HUDEP-2 (cell line): Measurements from ENCODE around the gene CARD11.
"Not testable (repeated sequence)": the region's sequence is repeated elsewhere in the genome, so short reads cannot be mapped to it uniquely, and the experiment has no call there.

Experiments used
- DNase-seq, 76 experiments: peaks; one replicate each; lab custom pipeline; 2025; ENCODE audit not compliant: unreplicated experiment in 76 of 76; lab: John Stamatoyannopoulos, UW

The CARD11 gene

DNA sequence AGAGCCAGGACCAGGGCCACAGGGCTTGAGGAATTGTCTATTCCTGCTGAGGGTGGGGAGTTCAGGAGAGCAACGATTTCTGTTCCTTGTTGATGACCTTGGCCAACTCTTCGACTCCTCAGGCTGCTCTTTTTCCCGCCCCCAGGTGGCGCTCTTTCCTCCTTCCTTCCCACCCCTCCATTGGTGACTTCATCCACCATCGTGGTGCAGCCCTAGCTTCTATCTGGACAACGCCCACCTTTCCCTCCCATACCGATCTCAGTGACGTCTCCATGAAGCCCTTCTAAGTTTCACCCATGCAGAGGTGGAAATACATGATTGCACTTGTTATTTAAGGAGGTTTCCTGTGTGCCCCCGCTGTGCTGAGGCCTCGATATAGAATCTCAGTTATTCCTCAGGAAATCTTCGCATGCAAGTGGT lies 22.1 kb upstream of the CARD11 start:
- DNase-seq = peak in 35 of 76 experiments; percentile 1 to 52 (median 13)

DNA sequence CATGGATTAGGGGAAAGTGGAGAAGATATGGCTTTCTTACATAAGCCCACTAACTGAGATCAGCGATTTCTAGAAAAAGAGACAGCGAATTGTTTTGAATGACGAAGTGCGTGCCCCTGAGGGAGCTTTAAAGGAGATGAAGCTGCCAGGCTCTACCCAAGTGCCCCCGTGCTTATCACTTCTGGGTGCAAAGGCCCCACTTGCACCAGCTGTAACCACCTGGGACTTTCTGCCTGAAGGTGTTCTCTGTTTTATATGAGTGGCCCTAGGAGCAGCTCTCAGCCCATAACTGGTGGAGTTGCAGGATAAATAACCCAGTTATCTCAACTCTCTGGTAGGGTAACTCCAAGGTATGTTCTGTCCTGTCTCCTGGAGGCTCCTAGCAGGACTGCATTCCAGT lies 20.4 kb upstream of the CARD11 start:
- DNase-seq = no peak

- no peak for DNase-seq
Measured at GRCh38 chr7:3063016-3063753, 19.5 kb upstream of the CARD11 start.

- DNase-seq = no peak
Measured at GRCh38 chr7:3057066-3057420, 13.4 kb upstream of the CARD11 start.

DNA sequence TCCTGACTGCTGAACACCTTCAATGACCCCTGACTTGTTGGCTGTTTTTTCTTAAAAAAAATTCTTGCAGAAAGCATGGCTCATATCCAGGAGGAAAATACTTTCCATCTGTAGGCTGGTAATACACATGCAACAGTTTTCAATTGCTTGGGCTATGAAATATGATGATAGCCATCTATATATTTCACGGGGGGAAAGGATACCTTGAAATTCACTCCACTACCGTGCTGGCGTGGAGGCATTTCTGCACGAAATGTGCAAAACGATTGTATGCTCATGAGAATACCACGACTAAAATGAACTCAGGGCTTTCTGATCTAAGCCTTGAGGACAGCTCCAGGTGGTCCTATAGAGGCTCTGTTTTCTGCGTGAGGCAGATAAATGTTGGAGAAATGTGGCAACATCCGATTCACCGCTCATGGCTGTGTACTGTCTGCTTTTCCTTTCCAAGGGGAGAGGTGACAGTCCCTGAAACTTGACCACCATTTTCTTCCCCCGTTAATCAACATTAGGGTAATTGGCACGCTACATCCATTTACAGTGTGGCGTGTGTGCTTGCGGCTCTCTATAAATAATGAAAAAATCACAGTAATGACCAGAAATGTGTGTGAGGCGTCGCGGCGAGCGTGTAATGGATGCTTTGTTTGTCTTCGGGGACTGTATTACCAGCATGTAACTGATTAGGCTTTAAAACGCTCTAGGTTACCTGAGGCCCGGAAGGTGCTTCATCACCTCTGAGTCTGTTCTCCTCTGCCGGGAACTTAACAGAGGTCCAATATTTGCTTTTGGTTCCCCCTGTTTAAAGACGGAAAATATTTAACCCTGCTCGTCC lies 12.8 kb upstream of the CARD11 start:
- DNase-seq = no peak

GRCh38 chr7:3055626-3056025 lies 12.0 kb upstream of the CARD11 start:
- DNase-seq = no peak

DNA sequence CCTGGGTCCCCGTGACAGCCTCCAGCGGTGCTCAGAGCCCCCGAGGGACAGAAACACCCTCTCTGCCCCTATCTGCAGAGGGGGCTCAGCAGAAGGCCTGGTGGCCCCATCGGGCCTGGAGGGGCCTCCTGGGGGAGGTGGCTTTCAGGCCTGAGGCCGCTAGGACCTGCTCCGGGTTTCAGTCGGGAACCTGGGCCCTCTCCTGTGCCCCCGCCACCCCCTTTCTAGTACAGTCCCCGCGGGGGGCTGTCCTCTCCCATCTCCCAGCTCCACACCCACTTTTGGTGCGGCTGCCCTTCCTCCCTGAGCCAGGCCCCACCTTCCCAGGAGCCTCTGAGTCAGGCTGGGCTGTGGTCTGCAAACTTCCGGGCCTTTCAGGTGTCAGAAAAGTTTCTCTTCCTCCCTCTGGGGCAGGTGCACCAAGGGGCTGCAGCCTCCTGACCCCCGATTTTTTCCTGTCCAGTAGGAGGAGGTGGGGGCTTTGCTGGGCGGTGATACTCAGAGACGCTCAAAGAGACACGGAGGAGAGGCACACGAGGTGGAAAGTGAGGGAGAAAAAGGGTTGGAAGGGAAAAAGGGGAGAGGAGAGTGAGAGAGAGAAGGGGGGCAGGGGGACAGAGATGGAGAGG lies 692 bp downstream of the CARD11 start:
- no peak for DNase-seq

GRCh38 chr7:3041986-3042675 lies 1.5 kb downstream of the CARD11 start:
- no peak for DNase-seq

DNA sequence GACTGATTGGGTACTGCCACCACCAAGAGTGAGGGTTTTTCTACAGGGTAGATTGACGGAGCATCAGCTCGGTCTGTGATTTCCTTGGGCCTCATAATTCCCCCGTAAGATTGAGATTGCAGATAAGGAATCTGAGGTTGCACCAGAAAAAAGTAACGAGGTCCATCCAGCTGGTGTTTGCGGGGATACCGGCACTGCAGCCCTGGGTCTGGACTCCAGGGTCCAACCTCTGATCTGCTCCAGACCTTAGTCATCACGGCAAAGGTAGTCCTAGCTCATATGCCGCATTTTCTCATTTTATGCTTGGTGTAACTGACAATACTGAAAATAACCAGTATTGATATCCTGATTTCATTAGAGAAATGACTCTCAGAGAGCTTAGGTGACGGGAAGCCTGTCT lies 3.9 kb downstream of the CARD11 start:
- no peak for DNase-seq

- not testable (repeated sequence) for DNase-seq
Measured at GRCh38 chr7:3038011-3038410, 5.7 kb downstream of the CARD11 start.

GRCh38 chr7:3037259-3037658 lies 6.4 kb downstream of the CARD11 start:
- DNase-seq = no peak

DNA sequence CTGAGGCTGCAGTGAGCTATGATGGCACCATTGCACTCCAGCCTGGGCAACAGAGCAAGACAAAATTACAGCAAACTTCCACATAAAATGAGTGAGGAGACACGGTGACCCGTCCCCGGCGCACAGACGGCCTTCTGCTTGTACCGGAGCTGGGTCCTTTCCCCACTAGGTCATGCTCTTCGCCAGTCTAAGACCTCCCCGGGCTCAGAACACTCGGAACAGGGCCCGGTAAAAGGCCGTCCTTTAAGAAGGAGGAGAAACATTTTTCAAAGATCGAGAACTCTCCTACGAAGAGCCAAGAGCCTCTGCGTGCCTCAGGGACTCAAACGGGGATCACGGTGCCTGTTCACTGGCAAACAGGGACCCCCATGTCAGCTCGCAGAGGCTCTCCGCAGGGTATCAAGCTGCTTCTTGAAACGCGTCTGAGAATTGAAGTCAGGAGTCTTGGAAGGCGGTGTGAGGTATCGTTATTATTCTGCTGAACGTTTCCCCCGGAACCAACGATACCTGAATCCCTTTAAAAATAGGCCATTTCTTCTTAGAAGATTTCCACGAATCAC lies 9.0 kb downstream of the CARD11 start:
- no peak for DNase-seq

- no peak for DNase-seq
Measured at GRCh38 chr7:3033581-3033980, 10.1 kb downstream of the CARD11 start.

- DNase-seq = no peak
Measured at GRCh38 chr7:3033136-3033535, 10.5 kb downstream of the CARD11 start.

DNA sequence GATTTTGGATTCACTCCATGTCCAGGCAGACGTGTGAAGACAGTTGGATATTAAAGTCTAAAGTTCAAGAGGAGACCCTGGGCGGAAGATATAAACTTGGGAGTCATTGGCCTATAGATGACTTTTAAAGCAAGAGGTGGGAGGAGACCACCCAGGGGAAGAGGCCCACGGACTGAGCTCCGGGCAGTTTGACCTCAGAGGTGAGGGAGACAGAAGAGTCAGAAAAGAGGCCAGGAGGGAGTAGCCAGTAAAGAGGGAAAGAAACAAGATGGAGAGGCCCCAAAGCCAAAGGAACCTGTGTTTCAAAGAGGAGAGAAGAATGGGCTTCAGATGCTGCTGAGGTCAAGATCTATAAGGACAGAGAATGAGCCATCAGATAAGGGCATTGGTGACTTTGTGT lies 11.4 kb downstream of the CARD11 start:
- no peak for DNase-seq

- DNase-seq = no peak
Measured at GRCh38 chr7:3029138-3029537, 14.5 kb downstream of the CARD11 start.

DNA sequence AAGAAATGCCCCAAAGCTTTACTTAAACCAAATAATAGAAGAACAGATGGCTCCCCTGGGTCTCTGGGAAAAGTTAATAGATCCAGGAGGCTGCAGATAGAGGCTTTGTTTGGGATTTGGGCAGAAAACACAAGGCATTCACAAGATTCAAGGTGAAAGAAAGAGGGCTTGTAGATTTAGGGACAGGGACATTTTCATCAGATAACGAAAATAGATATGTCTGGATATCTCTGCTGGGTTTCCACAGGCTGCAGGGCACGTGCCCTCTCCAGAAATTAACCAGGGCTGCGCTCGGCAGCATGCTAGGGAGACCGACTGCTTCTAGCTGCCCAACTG lies 14.9 kb downstream of the CARD11 start:
- no peak for DNase-seq

DNA sequence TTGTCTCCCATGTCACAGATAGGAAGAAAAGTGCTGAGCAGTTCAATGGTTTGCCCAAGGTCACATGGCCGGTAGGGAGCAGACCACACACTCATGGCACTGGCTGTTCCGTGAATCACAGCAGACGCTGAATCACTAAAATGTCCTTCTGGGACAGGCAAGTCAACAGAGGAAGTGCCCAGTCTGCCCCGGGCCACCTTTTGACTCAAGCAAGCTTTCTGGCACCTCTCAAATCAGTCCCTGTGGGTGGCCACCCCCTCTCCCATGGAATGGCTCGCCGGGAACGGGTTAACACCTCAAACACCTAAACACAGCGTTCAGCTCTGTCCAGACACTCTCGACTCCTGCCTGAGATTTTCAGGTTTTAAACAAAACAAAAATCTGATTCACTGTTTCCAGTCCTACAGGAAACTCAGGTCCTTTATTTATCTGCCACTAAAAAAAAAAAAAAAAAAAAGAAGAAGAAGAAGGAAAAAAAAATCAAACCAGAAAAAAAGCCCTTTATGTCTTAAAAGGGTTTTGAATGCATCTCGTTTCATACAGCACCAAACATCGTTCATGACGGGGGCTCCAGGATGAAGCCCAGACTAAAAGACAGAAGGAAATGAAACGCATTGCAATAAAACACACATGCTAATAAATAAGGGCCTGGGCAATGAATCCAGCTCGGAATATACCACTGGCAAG lies 15.5 kb downstream of the CARD11 start:
- DNase-seq = no peak

- DNase-seq = no peak
Measured at GRCh38 chr7:3027005-3027845, 16.4 kb downstream of the CARD11 start.
